SK-N-SH treated with all-trans-retinoic acid at 6 μM for 48 hours (cell line): ENCODE data around the gene HIP1.

ENCODE experiments used
- BACH2 ChIP-seq: fragments of 250-450 bp; sonication (Bioruptor Pico); IDR thresholded peaks from 2 replicates; pipeline ENCODE4 v1.9.0; 2021; ENCODE audit warnings: mild to moderate bottlenecking, borderline replicate concordance
- GLIS3 ChIP-seq: fragments of 250-450 bp; sonication (Bioruptor Pico); IDR thresholded peaks from 2 replicates; pipeline ENCODE4 v1.5.0; 2020; ENCODE audit warnings: mild to moderate bottlenecking, moderate library complexity
- TF ChIP-seq, protein P1 (sequence below): fragments of 250-450 bp; sonication (Bioruptor Pico); IDR thresholded peaks from 2 replicates; pipeline ENCODE4 v1.8.0; 2020; ENCODE audit warnings: mild to moderate bottlenecking, moderate library complexity, borderline replicate concordance

DNA sequence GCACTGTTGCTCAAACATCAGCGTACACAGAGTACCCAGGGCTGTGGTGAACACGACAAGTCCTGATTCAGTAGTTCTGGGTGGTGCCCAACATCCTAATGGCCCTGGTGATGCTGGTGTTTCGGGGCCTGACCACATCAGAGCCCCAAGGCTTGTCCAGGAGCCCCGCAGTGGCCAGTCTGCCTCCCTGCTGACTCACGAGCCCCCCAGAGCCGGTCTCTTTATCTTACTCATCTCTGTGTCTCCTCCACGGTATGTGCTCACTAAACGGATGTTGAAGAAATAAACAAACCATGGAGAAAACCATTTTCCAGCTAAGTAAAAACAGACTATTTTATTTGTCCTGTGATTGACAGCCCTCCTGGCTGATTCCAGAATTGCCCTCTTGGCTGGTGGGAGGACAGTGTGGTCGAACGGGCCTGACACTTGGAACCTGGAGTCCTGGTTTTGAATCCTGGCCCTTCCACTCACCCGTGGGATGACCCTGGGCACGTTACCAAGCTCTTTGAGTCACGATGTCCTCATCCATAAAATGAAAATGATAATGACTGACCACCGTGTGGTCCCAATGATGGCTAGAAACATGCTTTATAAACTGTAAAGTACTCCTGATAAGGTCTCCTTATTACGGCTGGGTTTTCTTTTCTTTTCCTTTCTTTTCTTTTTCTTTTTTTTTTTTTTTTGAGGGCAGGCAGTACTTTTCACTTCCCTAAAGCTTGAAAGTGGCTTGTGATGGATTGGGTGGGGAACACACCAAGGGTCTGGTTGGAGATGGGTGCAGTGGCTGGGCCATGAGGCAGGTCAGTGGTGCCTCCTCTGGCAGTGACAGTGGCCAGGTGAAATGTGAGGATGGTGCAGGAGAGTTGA is 5.7 kb downstream of the HIP1 start:
- TF ChIP-seq, protein P1, sequence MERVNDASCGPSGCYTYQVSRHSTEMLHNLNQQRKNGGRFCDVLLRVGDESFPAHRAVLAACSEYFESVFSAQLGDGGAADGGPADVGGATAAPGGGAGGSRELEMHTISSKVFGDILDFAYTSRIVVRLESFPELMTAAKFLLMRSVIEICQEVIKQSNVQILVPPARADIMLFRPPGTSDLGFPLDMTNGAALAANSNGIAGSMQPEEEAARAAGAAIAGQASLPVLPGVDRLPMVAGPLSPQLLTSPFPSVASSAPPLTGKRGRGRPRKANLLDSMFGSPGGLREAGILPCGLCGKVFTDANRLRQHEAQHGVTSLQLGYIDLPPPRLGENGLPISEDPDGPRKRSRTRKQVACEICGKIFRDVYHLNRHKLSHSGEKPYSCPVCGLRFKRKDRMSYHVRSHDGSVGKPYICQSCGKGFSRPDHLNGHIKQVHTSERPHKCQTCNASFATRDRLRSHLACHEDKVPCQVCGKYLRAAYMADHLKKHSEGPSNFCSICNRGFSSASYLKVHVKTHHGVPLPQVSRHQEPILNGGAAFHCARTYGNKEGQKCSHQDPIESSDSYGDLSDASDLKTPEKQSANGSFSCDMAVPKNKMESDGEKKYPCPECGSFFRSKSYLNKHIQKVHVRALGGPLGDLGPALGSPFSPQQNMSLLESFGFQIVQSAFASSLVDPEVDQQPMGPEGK (CRISPR knock-in tag) = no peak
- TF ChIP-seq GLIS3 (no peak), BACH2 (CRISPR knock-in tag) (no peak)
